HG03196 (cell line): ENCODE results near the gene ACY1.
"Not testable (repeated sequence)": the region's sequence is repeated elsewhere in the genome, so short reads cannot be mapped to it uniquely, and the experiment has no call there.

ENCODE experiments used
- ATAC-seq: cut with Tn5 transposase; IDR thresholded peaks from one replicate; pipeline ENCODE4 v1.9.1; 2021; ENCODE audit not compliant: unreplicated experiment

Gene ACY1

GRCh38 chr3:51980253-51980652 is 3.1 kb upstream of the ACY1 start:
- ATAC-seq = no peak

GRCh38 chr3:51982352-51982837 is 940 bp upstream of the ACY1 start:
- ATAC-seq = peak; percentile 48

GRCh38 chr3:51983578-51984268 is 388 bp downstream of the ACY1 start:
- no peak for ATAC-seq

GRCh38 chr3:51984269-51984647 is 923 bp downstream of the ACY1 start:
- no peak for ATAC-seq

GRCh38 chr3:51985063-51985462 is 1.7 kb downstream of the ACY1 start:
- ATAC-seq = no peak

- ATAC-seq = no peak
Observed at GRCh38 chr3:51986010-51986947, 2.9 kb downstream of the ACY1 start.

- ATAC-seq = no peak
Observed at GRCh38 chr3:51987568-51987967, 4.2 kb downstream of the ACY1 start.

- no peak for ATAC-seq
Observed at GRCh38 chr3:51988286-51989146, 5.2 kb downstream of the ACY1 start.

GRCh38 chr3:51990501-51990971 is 7.2 kb downstream of the ACY1 start:
- ATAC-seq = not testable (repeated sequence)

- ATAC-seq = no peak
Observed at GRCh38 chr3:51992017-51992682, 8.8 kb downstream of the ACY1 start.

- ATAC-seq = not testable (repeated sequence)
Observed at GRCh38 chr3:51993657-51994056, 10.3 kb downstream of the ACY1 start.

GRCh38 chr3:51994530-51994929 is 11.2 kb downstream of the ACY1 start:
- no peak for ATAC-seq

- ATAC-seq = peak; percentile 83
Observed at GRCh38 chr3:51995346-51996163, 12.2 kb downstream of the ACY1 start, which contains the start of gene RPL29. Gene RPL29 (minus strand): TSS chr3:51995895. CDS start chr3:51995461, 434 bp downstream.

GRCh38 chr3:51997172-51997571 is 13.8 kb downstream of the ACY1 start:
- ATAC-seq = no peak

- ATAC-seq = no peak
Observed at GRCh38 chr3:51997935-51998596, 14.7 kb downstream of the ACY1 start.

- no peak for ATAC-seq
Observed at GRCh38 chr3:51998774-51999173, 15.4 kb downstream of the ACY1 start.

GRCh38 chr3:51999846-52000245 is 16.5 kb downstream of the ACY1 start:
- ATAC-seq = no peak

GRCh38 chr3:52001443-52001974 is 18.2 kb downstream of the ACY1 start:
- peak; percentile 68 for ATAC-seq

GRCh38 chr3:52002748-52003147 is 19.4 kb downstream of the ACY1 start:
- no peak for ATAC-seq
